Hematopoietic multipotent progenitor cell (in vitro differentiated cells): ENCODE measurements around the gene JAK1. TPM values are rescaled to one million over a fixed set of nuclear protein-coding genes. Genes with fewer than 3 reads are reported as not detected.
"Not testable (repeated sequence)": the region's sequence is repeated elsewhere in the genome, so short reads cannot be mapped to it uniquely, and the experiment has no call there.

Experiments
- DNase-seq, 3 donors: peaks; one replicate each; pipeline ENCODE4 v3.0.0-alpha.2; 2011 to 2015; ENCODE audit warnings: low read depth in 2 of 3, low spot score in 2 of 3
- total RNA-seq: library from RNA; depleted of rRNA; stranded (reverse); fragments of >200 nt; gene quantifications from one replicate; pipeline ENCODE4 v1.2.3, GENCODE V29; 2012

The JAK1 gene
- total RNA-seq, 1 donor: 80.2 TPM

DNA sequence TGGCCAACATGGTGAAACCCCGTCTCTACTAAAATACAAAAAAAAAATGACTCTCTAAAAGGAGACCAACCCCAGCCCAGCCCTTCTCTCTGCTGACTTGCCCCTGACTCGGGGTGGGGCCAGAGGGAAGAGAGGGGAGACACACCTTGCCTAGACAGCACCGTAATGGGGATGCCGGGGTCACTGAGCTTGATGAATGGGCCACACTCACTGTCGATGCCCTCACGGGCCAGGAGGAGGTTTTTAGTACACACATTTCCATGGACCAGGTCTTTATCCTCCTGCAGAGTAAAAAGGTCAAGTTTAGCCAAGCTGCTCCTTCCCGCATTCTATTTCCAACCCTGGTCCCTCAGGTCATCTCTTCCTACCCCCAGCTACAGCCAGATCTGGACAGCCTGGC, 121.7 kb downstream of the JAK1 start:
- no peak for DNase-seq

DNA sequence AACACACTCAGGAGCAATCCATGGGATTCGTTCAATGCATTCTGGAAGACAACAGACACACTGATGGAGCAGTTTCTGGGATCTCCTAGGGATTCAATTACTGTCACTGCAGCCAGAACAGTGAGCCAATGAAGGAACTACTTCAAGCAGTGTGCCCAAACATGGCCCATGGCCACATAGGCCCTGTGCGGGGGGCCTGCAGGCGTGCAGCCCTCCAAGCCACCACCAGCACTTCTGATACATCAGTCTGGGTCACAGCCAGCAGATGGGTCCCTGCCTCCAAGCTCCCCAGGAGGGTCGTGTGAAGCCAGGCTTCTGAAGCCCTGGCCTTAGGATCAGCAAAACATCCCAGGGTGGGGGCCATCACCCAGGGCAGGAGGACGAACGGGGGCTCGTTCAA, 122.2 kb downstream of the JAK1 start:
- no peak for DNase-seq

DNA sequence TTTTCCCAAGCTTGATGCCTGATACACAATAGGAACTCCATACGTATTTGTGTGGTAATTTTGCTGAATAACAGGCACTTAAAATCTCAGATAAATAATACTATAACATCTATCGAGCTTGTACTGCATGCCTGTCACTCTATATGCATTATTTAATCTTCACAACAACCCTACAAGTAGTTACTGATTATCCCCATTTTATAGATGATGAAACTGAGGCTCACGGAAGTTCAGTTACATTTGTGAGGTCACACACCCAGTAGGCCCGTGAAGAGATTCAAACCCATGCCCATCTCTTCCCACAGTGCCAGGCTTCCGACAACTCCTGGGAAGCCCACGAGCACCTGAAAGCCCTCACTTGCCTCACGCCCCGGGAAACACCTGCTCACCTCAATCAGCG, 122.7 kb downstream of the JAK1 start:
- no peak for DNase-seq

DNA sequence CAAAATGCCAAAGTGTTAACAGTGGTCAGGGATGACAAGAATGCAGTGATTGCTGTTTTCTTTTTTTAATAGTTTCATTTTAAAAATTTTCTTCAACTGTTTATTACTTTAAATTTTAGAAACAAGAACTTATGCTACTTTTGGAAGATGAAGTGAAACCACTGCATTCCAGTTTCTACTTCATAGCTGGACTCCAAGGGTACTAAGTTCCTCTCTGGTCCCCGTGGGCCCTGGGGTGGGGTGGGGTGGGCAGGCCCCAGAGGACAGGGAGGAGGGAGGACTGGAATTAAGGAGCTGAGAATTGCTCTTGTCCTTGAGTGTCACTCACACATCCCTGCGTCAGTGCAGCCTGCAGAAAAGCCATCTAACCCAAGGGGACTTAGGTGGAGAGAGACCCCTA, 124.1 kb downstream of the JAK1 start:
- no peak for DNase-seq

DNA sequence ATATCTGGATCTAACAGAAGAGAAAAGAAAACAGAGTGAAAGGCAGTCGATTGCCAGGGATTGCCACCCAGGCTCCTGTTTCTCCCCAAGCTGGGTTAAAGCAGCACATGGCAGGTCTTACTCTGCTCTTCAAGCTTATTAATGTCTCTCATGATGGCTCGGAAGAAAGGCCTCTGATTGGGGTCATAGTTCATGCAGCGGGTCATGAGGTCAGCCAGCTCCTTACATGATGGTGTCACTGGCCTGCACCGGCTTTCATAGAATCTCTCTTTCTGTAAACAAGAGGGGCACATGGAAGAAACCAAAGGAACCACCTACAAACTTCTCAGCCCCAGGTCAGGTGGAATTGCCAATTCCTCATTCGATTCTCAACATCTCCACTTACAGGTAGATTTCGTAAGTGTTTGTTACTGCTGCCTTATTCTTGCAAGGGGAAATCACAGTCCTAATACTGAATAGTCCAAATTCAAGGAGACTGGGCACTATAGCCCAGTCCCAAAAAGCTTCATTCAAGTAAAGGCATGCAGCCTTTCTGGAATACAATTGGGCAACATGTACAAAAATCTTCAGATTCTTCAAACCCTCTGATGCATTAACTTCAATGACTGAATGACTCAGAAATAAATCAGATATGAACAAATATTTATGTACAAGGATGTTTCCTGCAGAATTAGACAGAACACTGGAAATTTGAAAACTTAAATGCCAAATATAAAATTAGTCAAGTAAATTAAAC, 124.9 kb downstream of the JAK1 start:
- no peak for DNase-seq

DNA sequence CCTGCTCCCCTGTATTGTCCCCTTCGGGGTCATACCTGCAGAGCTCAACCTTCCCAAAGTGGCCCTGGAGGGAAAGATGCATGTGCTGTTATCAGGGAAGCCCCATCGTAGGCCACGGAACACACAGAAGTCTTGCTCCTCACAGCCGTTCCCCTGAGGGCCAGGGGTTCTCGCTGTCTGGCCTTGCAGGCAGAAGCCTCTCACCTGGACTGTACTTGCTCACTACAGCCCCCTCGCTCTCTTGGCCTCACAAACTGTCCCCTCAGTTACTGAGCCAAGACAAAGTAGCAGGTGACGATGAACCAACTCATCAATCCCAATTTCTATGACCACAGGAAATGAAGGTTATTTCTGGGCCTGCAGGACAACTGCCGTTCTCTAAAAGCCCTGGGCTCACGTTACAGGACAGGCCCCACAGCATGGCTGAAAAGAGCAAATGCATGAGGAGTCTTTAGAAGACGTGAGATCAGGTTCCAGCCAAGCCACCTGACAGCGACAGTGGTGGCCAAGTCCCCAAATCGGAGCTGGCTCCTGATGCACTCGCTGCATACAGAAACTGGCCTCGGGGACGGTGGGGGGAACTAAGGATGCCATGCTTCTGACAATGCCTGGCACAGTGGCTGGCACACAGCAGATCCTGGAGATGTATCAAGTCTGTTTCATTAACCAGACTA, 126.5 kb downstream of the JAK1 start:
- no peak for DNase-seq

DNA sequence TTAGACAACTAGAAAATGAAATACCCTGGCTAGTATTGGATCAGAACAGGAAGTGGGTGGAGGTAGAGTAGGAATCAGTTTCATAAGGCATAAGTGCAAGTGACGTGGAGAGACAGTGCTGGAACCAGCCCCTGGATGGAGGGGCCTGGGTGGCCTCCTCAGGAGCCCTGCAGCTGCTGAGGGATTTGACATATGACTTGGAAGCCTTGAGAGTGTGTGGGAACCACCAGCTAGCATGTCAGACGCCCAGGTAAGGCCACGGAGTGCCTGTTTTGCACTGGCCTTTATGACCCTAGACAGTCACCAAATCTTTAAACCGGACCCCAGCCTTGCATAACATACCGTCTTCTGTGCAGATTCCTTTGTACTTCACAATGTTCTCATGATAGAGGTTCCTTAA, 127.1 kb downstream of the JAK1 start:
- DNase-seq: no peak

DNA sequence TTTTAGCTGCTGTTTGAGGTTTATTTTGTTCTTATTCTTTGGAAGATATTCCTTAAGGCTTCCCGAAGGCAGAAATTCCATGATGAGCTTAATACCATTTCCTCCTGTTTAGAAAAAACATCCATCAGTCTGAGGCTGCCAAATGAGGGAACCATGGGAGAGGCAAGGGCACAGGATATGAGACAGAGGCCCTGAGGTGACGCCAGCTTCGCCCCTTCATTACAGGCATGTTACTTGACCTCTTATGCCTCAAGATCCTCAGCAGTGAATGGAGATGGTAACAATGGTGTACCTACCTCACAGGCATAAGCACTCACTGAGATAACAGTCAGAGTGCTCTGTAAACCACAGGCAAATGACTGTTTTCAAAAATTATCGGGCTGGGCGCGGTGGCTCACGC, 127.9 kb downstream of the JAK1 start:
- no peak for DNase-seq

DNA sequence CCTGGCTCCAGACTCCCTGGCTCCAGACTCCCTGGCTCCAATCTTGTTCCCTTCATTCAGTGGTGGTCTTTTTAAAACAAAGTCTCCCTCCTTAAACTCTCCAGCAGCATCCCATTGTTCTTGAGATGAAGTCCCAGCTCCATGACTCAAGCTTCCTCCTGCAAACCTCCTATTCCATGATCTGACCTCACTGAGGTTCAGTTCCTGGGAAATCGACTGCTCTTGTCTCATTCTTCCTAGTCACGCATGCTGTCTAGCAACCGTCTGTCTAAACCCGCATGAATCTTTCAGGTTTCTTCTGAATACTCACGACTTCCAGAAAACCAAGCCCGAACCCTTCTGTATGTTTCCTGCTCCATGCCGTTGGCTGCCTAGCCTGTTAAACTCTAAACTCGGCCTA, 129.5 kb downstream of the JAK1 start:
- no peak for DNase-seq

DNA sequence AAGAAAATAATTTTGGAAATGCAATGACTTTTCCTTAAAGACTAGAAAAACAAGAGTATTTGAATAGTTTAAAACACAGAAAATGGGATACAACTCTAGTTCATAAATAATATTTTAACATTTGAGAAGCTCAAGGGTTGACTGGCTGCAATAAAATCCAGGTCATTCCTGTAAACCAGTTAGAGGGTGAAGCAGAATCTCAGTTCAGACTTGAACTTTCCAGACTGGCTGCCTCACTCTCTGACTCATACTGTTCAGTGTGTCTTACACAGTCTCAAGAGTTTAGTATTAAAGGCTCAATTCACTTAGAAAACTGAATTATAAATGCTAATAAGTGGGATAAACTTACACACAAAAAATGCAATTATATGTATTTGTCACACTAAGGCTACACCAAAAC, 131.6 kb downstream of the JAK1 start:
- DNase-seq: no peak

DNA sequence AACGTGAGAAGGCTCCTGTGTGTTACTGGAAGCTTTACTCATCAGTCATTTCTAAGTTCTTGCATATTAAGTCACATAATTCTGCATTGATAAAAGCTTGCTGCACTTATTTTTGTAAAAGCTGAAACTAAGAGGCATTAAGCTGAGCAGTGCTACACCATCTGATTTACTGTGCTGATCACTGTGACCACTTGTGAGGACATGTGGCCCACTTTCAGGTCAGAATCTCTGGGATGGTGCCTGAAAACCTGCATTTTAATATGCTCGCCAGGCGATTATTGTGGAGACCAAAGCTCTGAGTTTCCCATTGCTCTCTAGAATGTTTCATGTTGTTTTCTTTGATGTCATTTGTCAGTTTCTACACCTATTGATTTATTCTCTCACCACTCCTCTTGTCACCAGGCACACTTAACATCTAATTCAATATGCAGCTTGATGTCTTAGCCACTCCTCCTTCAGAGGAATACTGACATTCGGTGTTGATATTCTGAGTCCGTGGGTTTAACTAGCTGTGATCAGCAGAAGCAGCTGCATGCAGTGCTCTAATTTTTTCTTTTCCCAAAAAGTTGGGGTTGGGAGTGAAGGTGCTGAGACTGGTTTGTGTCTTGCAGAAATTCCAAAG, 136.2 kb downstream of the JAK1 start:
- no peak for DNase-seq

DNA sequence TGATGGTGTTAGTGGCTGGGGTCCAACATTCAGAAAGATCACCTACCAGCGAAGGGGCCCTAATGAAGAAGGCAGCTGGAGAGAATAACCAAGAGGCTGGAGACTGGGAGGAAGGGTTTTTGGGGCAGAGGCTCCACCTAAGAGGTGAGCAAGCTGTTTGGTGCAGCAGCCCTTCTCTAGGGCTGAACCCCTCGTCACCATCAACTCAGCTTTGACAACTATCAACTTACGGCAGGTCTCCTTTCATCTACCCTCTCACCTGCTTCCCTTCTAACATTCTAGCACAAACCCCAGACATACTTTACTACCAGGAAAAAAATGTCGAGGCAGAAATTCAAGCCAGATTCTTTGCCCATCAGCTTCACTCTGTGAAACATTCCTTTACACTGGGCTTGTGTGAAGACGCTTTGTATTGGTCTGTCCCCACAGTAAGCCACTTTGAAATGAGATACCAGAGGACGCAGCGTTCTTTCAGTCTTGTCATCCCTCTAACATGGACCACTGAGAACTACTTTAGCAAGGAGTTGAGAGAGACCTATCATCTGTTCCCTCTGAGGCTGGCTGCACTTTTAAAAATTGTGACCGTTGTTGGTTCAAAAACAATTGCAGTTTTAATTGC, 136.8 kb downstream of the JAK1 start:
- DNase-seq: no peak

DNA sequence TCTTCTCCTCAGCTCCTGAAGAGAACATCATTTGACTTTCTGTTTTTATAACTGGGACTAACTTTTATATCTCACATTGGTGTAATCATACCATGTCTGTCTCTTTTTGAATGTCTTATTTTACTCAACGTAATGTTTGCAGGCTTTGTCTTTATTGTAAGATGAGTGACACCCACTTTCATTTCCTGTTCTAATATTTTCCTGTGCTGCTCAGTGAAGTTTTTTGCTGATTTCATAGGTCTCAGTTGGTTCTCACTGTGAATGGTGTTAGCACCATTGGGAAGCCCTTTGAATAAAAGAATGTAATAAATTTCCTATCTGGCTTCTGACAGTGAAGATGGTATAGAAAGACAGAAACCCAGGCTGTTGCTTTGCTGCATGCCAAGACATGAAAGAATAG, 137.5 kb downstream of the JAK1 start:
- no peak for DNase-seq

DNA sequence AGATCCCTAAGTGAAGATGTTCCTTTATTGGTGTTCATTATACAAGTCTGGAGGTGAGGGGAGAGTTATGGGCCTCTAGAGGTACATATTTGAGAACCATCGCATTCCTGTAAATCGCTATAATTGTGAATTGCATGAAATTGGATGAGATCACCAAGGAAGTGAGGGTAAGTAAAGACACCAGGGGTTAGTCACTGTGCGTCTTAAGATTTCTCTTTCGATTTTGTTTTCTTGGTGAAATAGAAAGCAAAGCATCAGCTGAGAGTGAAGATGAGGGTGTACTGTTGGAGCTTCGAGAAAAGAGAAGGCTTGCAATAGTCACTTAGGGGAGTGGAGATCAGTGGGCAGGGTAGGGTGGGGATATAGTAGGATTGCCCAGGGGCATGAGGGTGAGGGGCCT, 139.4 kb downstream of the JAK1 start:
- DNase-seq: no peak

DNA sequence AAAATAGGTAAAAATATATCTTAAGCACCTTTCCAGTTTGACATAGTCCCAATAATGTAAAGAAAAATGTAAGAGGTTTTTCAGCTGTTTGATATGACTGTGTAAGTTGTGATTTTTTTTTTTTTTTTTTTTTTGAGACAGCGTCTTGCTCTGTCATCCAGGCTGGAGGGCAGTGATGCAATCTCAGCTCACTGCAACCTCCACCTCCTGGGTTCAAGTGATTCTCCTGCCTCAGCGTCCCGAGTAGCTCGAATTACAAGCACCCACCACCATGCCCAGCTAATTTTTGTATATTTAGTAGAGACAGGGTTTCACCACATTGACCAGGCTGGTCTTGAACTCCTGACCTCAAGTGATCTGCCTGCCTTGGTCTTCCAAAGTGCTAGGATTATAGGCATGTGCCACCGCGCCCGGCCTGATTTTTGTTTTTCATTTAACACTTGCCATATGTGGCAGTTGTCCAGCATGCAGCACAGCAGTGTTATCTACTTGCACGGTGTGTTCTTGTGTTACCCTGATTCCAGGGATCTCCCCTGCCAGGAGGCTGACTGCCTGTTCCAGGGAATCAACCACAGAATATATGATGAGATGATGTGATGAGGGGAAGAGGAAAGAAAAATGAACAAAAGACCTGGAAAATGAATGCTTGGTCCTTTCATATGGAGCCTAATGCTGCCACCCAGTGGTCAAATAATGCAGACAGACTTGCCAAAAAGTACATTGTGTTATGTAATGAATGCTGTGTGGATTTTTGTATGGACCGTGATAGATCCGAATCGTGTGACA, 142.5 kb downstream of the JAK1 start:
- peak; percentile 34 to 85 (median 70) for DNase-seq

DNA sequence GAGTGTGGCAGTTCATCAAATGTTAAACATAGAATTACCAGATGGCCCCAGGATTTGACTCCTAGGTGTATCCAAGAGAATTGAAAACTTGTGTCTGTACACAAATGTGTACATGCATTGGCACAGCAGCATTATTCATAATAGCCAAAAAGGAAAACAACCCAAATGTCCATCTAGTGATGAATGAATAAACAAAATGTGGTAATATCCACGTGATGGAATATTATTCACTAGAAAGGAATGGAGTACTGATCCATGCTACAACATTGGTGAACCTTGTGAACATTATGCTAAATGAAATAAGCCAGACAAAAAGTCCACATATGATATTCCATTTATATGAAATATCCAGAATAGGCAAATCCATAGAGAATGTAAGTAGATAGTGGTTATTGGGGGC, 143.7 kb downstream of the JAK1 start:
- no peak for DNase-seq

DNA sequence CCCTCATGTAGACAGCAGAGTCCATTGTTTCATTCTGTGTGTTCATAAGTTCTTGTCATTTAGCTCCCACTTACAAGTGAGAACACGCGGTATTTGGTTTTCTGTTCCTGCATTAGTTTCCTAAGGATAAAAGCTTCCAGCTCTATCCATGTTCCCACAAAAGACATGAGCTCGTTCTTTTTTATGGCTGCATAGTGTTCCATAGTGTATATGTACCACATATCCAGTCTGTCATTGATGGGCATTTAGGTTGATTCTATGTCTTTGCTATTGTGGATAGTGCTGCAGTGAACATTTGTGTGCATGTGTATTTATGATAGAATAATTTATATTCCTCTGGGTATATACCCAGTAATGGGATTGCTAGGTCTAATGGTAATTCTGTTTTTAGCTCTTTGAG, 145.8 kb downstream of the JAK1 start:
- DNase-seq: not testable (repeated sequence)

DNA sequence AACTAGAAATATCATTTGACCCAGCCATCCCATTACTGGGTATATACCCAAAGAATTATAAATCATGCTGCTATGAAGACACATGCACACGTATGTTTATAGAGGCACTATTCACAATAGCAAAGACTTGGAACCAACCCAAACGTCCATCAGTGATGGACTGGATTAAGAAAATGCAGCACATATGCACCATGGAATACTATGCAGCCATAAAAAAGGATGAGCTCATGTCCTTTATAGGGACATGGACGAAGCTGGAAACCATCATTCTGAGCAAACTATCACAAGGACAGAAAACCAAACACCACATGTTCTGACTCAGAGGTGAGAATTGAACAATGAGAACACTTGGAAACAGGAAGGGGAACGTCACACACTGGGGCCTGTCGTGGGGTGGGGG, 149.0 kb downstream of the JAK1 start:
- DNase-seq: not testable (repeated sequence)

DNA sequence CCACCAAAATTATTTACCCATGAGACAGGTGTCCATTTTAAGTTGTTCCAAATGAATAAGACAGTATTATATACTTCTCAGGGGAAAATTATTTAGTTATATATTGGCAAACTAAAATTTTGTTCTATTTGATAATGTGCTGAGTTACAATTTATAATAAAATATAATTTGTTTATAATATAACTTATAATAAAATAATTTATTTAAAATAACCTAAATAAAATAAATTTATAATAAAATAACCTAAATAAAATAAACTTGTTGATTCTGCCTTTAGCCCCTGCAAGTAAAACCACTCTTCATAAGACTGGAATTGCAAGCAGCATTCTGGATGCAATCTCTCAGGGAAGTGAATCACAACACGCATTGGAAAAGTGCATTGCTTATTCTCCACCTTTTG, 151.9 kb downstream of the JAK1 start:
- no peak for DNase-seq

DNA sequence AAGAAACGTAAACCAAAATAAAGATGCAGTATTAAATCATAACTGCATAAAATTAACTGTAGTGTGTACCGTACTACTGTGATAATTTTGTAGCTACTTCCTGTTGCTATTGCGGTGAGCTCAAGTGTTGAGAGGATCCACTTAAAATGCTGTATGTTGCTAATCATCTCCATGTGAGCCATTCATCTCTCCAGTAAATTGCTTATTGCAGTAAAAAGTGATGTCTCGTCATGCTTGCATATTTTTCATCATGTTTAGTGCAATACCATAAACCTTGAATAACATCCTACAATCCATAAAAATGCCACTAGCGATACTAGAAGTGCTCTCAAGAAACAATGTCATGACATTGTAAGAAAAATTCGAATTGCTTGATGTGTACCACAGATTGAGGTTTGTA, 155.2 kb downstream of the JAK1 start:
- no peak for DNase-seq

DNA sequence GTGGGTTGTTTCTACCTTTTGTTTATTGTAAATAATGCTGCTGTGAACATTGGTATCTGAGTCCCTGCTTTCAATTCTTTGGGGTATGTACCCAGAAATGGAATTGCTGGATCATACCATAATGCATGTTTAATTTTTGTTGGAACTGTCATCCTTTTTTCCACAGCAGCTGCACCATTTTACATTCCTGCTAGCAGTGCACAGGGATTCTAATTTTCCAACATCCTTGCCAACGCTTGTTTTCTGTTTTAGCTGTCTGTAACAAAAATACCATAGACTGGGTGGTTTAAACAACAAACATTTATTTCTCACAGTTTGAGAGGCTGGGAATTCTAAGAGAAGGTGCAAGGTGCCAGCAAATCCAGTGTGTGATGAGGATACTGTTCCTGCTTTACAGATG, 156.3 kb downstream of the JAK1 start:
- no peak for DNase-seq
